IPS DF 6.9 (cell line): ENCODE data around the gene TRIM66.
A peak's percentile ranks its signal among the peaks of the same experiment; 100 is the strongest.

ENCODE experiments used
- DNase-seq: peaks from one replicate; pipeline ENCODE4 v3.0.0-alpha.2; 2013; ENCODE audit warnings: low read depth, low spot score
- H3K27ac ChIP-seq: one replicate; pipeline ENCODE4 v1.5.1; 2013; ENCODE audit warnings: low read length, control low read depth
- H3K27me3 ChIP-seq: 2 replicates; pipeline ENCODE4 v1.6.1; 2013; ENCODE audit warnings: mild to moderate bottlenecking, low read length; ENCODE audit not compliant: control insufficient read depth, insufficient read depth
- H3K36me3 ChIP-seq: 2 replicates; pipeline ENCODE4 v1.6.1; 2013; ENCODE audit warnings: low read length; ENCODE audit not compliant: control insufficient read depth, insufficient read depth
- H3K4me1 ChIP-seq: 2 replicates; pipeline ENCODE4 v1.6.1; 2013; ENCODE audit warnings: low read length; ENCODE audit not compliant: control insufficient read depth, insufficient read depth
- H3K4me3 ChIP-seq: 2 replicates; pipeline ENCODE4 v1.5.1; 2013; ENCODE audit warnings: mild to moderate bottlenecking, low read length
- H3K9me3 ChIP-seq: 2 replicates; pipeline ENCODE4 v1.6.1; 2013; ENCODE audit warnings: low read length, inconsistent platforms; ENCODE audit not compliant: control insufficient read depth, insufficient read depth
- WGBS: extraction: QIAGEN DNeasy Blood & Tissue Kit; methylation state at CpG from one replicate; pipeline ENCODE4 v1.1.7; 2013; ENCODE audit warnings: mixed read lengths, missing lambda C conversion rate; ENCODE audit not compliant: insufficient read length, insufficient coverage; 5-methylcytosine and 5-hydroxymethylcytosine counted together

TRIM66 gene

DNA sequence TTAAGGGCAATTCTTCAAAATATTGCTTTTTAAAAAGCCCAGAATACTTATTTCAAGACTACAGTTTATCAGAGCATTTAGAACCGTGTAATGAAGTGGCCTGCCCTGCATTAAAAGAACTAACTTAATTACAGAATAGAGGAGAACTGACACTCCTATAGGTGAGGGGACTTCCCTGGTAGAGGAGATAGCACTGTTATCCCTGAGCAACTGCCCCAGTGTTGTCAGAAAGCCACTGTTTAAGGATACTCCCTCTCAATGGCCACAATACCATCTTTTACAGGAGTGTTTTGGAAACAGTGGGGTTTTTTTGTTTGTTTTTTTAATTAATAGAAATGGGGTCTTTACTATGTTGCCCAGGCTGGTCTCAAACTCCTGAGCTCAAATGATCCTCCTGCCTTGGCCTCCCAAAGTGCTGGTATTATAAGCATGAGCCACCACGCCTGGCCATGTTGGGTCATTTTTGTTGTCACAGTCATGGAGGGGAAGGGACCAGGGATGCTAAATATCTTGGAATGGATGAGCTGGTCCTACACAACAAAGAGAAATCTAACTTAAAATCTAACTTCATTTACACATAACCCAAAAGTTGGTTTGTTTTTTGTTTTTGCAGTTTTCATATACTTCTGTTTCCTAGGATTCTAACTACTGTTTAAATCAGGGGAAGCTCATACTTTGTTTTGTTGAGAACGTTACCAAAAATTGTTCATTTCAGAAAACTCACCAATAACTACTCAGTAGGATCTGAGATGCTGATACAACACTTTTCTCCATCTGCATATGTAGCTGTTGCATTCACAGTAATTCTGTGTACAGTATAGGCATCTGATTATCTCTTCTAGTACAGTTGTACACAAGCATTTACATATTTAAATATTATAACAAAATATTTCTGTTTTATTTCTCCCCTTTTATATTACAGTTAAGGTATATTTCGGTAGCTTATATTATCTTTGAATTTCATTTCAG, 8.2 kb upstream of the TRIM66 start:
- no peaks in the 10 kb centered on the region for H3K9me3 ChIP-seq
- peaks cover 8% of the 10 kb centered on the region; the same call in 1 of the 2 replicates for H3K36me3 ChIP-seq
- H3K27ac ChIP-seq: no peak overlapping the region
- no peak overlapping the region for H3K4me3 ChIP-seq
- no peak for DNase-seq
- no peaks in the 10 kb centered on the region for H3K27me3 ChIP-seq
- no peaks in the 10 kb centered on the region for H3K4me1 ChIP-seq
- WGBS: no CpG with 5 or more reads among the region's 4 CpGs

DNA sequence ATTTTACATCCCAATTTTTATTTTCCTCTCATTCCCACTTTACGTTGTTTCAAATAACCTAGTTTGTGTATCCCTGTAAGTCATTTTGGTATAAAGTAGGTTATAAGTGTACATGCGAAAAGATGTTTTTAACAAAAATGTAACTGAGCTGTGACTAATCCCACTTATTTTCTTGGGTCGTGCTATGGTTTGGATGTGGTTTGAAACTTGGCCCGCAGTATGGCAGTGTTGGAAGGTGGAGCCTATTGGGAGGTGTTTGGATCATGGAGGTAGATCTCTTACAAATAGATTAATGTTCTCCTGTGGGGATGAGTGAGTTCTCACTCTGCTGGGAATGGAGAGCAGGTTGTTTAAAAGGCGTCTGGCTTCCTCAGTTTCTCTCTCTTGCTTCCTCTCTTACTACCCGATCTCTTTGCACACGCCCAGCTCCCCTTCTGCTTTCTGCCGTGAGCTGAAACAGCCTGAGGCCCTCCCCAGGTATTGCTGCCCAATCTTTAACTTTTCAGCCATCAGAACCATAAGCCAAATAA, 7.3 kb upstream of the TRIM66 start:
- peaks cover 14% of the 10 kb centered on the region; the same call in 1 of the 2 replicates for H3K36me3 ChIP-seq
- no peaks in the 10 kb centered on the region for H3K27me3 ChIP-seq
- H3K27ac ChIP-seq: no peak overlapping the region
- DNase-seq: no peak
- H3K4me3 ChIP-seq: no peak overlapping the region; the same call in 1 of the 2 replicates
- H3K4me1 ChIP-seq: no peaks in the 10 kb centered on the region
- no peaks in the 10 kb centered on the region for H3K9me3 ChIP-seq
- WGBS: no CpG with 5 or more reads among the region's 8 CpGs

DNA sequence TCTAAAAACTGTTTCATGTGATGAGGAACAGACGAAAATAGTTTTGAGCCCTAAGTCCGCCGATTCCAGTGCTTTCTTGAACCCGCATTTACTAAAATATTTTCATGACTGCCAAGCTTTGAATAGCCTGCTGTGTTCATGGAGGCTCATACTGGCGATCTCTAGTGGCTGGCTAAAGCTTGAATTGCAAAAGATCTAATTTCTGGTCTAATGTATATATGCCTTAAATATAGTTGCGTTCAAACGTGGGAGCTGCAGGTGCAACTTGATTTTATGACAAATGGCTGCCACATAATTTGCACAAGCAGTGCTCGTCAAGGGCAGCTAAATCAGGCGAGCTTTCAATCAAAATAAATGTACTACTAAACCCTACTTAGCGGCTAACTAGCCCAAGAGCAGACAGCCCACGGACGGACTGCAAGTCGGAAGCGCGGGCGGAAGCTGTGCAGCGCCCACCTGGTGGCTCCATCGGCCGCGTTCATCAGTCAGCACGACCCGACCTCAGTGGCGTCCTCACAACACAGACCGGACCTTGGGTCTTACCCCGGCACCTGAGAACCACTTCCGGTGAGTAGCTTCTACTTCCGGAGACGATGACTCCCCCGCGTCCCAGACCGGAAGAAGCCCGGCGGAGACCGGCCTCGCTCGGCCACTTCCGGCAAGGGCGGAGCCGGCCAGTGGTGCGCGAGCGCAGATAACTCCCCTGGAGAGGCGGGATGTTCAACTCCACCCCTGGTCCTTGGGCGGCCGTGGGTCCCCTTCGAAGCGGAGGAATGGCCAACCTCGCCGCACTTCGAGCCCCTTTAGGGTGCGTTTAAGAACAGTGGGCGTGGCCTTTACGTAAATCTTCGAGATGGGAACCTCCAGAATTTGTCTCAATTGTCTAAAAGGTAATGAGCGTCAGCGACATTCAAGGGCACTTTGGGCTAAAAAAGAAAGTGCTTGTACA, 6.2 kb upstream of the TRIM66 start:
- Histone ChIP-seq H3K36me3 (peaks cover 23% of the 10 kb centered on the region; the same call in 1 of the 2 replicates), H3K4me1 (peaks cover 2% of the 10 kb centered on the region; the same call in 1 of the 2 replicates)
- no CpG with 5 or more reads among the region's 56 CpGs for WGBS

DNA sequence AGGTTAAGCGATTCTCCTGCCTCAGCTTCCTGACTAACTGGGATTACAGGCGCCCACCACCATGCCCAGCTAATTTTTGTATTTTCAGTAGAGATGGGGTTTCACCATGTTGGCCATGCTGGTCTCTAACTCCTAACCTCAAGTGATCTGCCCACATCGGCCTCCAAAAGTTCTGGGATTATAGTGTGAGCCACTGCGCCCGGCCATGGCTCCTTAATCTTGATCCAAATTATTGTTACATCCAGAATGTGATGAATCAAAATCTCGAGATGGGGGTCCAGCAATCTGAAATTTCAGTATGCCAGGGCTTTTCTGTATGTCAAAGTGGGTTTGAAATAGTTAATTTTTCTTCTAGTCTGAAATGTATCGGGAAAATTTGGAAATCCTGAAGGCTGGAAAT, 3.9 kb upstream of the TRIM66 start:
- no peak overlapping the region for H3K4me3 ChIP-seq
- H3K36me3 ChIP-seq: peaks cover 23% of the 10 kb centered on the region; the same call in 1 of the 2 replicates
- no CpG with 5 or more reads among the region's 7 CpGs for WGBS

More for the DNA sequence above, 6.2 kb upstream of the TRIM66 start:
- Histone ChIP-seq H3K27ac (no peak overlapping the region), H3K4me3 (peak overlapping the region; percentile 35; the same call in 1 of the 2 replicates), H3K9me3 (no peaks in the 10 kb centered on the region), H3K27me3 (no peaks in the 10 kb centered on the region)
- peak; percentile 97 for DNase-seq

DNA sequence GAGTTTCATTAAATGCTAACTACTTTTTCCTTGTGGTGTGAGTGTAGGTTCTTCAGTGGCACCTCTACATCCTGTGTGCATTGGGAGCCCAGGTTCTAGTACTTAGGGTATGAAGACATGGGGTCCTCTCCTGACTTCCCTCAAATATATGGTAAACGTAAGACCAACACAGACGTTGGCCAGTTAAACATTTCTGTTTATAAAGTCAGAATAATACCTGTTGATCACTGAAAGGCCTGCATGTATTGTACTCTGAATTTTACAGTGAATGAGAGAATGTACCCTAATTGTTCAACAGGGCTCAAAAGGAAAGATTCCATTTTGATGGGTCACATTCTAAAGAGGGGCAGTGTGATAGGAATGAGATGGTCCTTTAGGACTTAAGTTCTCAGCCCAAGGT, 3.4 kb upstream of the TRIM66 start:
- H3K4me1 ChIP-seq: peaks cover 2% of the 10 kb centered on the region; the same call in 1 of the 2 replicates
- WGBS: no CpG with 5 or more reads among the region's 2 CpGs

More for the DNA sequence above, 3.9 kb upstream of the TRIM66 start:
- Histone ChIP-seq H3K9me3 (no peaks in the 10 kb centered on the region), H3K27me3 (no peaks in the 10 kb centered on the region), H3K4me1 (peaks cover 2% of the 10 kb centered on the region; the same call in 1 of the 2 replicates), H3K27ac (no peak overlapping the region)
- no peak for DNase-seq

DNA sequence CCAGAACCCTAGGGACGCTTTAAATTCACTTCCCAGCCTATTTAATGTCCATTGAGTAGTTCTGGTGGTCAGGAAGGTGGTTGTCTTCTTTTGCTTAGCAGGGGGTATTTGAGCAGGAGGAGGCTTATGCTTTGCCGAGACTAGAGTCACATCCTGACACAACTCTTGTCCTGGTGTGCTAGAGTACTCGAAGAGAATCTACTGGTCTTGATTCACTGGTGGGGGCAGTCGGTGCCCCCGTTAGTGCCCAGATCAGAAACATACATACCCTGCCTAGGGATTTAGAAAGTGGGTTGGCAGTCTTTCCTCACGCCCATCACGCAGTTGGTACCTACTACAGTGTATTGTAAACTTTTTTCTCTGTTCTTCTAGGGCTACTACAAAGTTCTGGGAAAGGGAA, 2.8 kb upstream of the TRIM66 start:
- Histone ChIP-seq H3K27ac (no peak overlapping the region), H3K4me3 (no peak overlapping the region), H3K9me3 (no peaks in the 10 kb centered on the region), H3K27me3 (no peaks in the 10 kb centered on the region), H3K36me3 (peaks cover 23% of the 10 kb centered on the region; the same call in 1 of the 2 replicates), H3K4me1 (peaks cover 2% of the 10 kb centered on the region; the same call in 1 of the 2 replicates)
- no CpG with 5 or more reads among the region's 7 CpGs for WGBS
- no peak for DNase-seq

More for the DNA sequence above, 3.4 kb upstream of the TRIM66 start:
- H3K9me3 ChIP-seq: no peaks in the 10 kb centered on the region
- H3K4me3 ChIP-seq: no peak overlapping the region
- H3K27ac ChIP-seq: no peak overlapping the region
- no peak for DNase-seq
- no peaks in the 10 kb centered on the region for H3K27me3 ChIP-seq
- peaks cover 23% of the 10 kb centered on the region; the same call in 1 of the 2 replicates for H3K36me3 ChIP-seq

DNA sequence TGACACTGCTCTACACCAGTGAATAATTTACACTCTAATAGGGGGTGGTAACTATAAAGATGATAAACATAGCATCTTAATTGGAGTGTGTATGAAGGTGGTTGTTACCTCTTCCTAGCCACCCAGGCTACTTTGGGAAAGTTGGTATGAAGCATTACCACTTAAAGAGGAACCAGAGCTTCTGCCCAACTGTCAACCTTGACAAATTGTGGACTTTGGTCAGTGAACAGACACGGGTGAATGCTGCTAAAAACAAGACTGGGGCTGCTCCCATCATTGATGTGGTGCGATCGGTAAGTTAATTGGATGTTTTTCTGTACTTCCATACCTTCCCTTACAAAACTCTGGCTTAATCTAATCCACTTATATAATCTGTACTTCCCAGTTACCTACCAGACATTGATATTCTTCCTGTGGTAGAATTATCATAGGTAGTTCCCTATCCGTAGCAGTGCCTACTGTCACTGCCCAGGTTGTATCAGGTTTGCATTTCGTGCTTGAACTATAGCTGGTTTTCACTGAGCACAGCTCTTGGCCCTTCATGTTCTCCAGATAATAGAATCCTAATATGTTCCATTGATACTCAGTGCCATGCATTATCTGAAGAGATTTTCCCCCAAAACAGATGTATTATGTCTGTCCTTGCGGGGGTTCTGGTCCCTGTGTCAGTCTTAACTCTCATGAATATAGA, 2.3 kb upstream of the TRIM66 start:
- peaks cover 2% of the 10 kb centered on the region; the same call in 1 of the 2 replicates for H3K4me1 ChIP-seq
- no peaks in the 10 kb centered on the region for H3K27me3 ChIP-seq
- no peak overlapping the region for H3K27ac ChIP-seq
- no peaks in the 10 kb centered on the region for H3K9me3 ChIP-seq
- no peak overlapping the region for H3K4me3 ChIP-seq
- peaks cover 23% of the 10 kb centered on the region; the same call in 1 of the 2 replicates for H3K36me3 ChIP-seq
- no CpG with 5 or more reads among the region's 6 CpGs for WGBS
- DNase-seq: no peak

DNA sequence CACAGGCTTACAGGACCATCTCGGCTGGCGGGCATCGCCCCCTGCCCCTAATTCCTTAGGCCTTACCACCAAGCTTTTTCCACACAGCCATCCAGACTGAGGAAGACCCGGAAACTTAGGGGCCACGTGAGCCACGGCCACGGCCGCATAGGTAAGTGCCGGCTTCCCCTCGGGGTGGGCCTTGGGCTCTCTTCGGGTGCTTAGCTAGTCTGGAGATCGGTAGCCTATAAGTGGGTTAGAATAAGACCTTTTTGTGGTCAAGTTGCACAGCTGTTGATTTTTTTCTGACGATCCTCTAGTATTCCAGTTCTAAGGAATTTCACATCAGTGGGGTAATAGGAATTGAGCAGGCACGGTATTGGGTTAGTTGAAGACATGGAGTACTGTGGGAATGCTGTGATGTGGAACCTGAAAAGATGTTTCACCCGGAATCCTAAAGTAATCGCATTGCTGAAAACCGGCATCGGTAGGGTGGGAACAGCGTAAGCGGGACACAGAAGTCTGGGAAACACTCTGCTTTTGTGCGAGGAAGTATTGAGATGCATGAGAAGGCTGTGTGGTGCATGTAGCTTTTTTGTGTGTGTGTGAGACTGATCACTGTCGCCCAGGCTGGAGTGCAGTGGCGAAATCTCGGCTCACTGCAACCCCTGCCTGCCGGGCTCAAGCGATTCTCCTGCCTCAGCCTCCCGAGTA, 796 bp upstream of the TRIM66 start:
- Histone ChIP-seq H3K36me3 (peaks cover 23% of the 10 kb centered on the region; the same call in 1 of the 2 replicates), H3K27me3 (no peaks in the 10 kb centered on the region), H3K9me3 (no peaks in the 10 kb centered on the region), H3K4me3 (peak overlapping the region; percentile 98), H3K27ac (no peak overlapping the region), H3K4me1 (peaks cover 2% of the 10 kb centered on the region; the same call in 1 of the 2 replicates)
- WGBS: no CpG with 5 or more reads among the region's 27 CpGs
- no peak for DNase-seq

DNA sequence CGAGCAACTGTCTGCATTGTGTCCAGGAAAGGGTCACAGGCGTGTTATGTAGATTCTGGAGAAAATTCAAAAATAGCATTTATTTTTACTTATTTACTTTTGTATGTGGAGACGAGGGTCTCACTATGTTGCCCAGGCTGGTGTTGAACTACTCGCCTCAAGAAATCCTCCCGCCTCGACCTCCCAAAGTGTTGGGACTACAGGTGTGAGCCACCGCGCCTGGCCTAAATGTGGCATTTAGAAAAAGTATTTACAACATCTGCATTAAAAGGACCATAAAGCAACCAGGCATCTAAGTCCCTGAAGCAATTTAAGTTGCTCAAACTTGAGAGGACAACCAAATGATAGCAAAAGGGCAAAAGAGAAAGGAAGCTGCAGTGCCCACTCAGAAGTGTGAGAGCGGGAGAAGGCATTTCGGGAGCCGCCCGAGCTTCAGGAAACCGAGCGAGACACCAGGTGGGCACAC, 595 bp downstream of the TRIM66 start:
- Histone ChIP-seq H3K27me3 (no peaks in the 10 kb centered on the region), H3K4me1 (peaks cover 2% of the 10 kb centered on the region; the same call in 1 of the 2 replicates), H3K36me3 (peaks cover 23% of the 10 kb centered on the region; the same call in 1 of the 2 replicates), H3K9me3 (no peaks in the 10 kb centered on the region), H3K4me3 (peak overlapping the region; percentile 98; the same call in 1 of the 2 replicates), H3K27ac (no peak overlapping the region)
- no CpG with 5 or more reads among the region's 14 CpGs for WGBS
- DNase-seq: no peak
